ENCODE data around the gene ADM. TPM values are rescaled to one million over a fixed set of nuclear protein-coding genes. Genes with fewer than 3 reads are reported as not detected.

ADM gene
- total RNA-seq, 2 experiments from 2014 or later: 0.46 to 4.9 TPM

DNA sequence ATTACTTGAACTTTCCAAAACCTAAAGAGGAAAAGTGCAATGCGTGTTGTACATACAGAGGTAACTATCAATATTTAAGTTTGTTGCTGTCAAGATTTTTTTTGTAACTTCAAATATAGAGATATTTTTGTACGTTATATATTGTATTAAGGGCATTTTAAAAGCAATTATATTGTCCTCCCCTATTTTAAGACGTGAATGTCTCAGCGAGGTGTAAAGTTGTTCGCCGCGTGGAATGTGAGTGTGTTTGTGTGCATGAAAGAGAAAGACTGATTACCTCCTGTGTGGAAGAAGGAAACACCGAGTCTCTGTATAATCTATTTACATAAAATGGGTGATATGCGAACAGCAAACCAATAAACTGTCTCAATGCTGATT is 2.1 kb downstream of the ADM start:
- intact Hi-C loops (cut with micrococcal nuclease; ENCODE audit: unreplicated experiment): loop anchor here (1.0 to 2.0 kb wide), 3 partner anchors 99 to 548 kb away; no protein-coding TSS in a partner anchor
- ChIA-PET CTCF (ENCODE audit: unreplicated experiment) (no interaction called here), POLR2A (no interaction called here)
- Histone ChIP-seq H4K20me1 (ENCODE audit: insufficient read depth, low read length) (no peaks in the 10 kb centered on the region), H3K79me2 (ENCODE audit: insufficient read depth, low read depth, low read length) (no peaks in the 10 kb centered on the region), H3K27ac (ENCODE audit: low read depth, low read length, poor library complexity, severe bottlenecking) (no peak overlapping the region), H3K9me3 (ENCODE audit: low read length) (no peaks in the 10 kb centered on the region; the same call in 1 of the 2 replicates), H3K4me2 (ENCODE audit: low read length) (peak overlapping the region; percentile 76), H3K4me1 (ENCODE audit: insufficient read depth, low read length, poor library complexity, severe bottlenecking) (peaks cover 91% of the 10 kb centered on the region), H3K36me3 (ENCODE audit: insufficient read depth, low read length) (no peaks in the 10 kb centered on the region; the same call in 1 of the 2 replicates), H3K4me3 (ENCODE audit: low read depth, low read length, poor library complexity, severe bottlenecking) (peak overlapping the region; percentile 62), H3K9me2 (ENCODE audit: insufficient read depth, low read length) (no peaks in the 10 kb centered on the region), H2AFZ (ENCODE audit: low read length) (peak overlapping the region; percentile 64; the same call in 1 of the 2 replicates)
- no peak for DNase-seq (ENCODE audit: low spot score)
- no TSS peak for BruUV-seq (replicated peaks)
- TF ChIP-seq EZH2phosphoT487 (IDR thresholded peaks at IDR 0.05; ENCODE audit: borderline replicate concordance, low read depth, low read length): no peak
- TF ChIP-seq, protein P1, sequence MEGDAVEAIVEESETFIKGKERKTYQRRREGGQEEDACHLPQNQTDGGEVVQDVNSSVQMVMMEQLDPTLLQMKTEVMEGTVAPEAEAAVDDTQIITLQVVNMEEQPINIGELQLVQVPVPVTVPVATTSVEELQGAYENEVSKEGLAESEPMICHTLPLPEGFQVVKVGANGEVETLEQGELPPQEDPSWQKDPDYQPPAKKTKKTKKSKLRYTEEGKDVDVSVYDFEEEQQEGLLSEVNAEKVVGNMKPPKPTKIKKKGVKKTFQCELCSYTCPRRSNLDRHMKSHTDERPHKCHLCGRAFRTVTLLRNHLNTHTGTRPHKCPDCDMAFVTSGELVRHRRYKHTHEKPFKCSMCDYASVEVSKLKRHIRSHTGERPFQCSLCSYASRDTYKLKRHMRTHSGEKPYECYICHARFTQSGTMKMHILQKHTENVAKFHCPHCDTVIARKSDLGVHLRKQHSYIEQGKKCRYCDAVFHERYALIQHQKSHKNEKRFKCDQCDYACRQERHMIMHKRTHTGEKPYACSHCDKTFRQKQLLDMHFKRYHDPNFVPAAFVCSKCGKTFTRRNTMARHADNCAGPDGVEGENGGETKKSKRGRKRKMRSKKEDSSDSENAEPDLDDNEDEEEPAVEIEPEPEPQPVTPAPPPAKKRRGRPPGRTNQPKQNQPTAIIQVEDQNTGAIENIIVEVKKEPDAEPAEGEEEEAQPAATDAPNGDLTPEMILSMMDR (conservative IDR thresholded peaks at IDR 0.05; ENCODE audit: low read length): no peak

DNA sequence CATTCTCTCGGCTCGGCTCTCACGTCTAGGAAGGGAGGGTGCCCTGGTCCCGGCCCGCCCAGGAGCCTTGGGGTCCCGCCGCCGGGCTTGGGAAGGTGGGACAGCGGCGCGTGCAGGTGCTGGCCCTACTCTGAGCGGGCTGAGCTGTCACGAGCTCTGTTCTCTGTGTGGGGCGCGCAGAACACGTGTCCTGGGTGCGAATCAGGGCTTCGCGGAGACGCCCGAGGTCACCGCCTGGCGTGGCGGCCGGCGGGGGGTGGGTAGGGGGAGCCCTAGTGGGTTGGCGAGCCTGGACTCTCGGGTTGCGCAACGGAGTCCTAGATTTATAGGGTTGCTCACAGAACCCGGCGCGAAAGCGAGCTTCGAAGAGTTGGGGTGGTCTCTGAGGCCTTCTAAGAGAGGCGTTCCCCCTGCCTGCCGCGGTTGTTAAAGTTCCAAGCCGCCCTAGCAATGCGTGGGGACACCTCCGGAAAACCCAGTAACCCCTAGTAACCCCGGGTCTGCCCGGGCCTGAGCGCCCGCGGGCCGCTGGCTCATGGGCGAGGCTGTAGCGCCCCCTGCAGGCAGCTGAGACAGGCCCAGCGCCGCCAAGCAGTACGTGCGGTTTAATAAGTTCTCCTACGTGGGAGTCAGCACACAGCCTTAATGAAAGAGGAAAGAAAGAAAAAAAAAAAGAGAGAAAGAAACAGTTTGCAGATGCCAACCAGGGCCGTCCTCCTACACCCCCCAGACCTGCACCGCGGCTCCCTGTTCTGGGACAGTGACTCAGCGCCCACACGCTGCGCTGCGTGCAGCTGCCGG is 2.7 kb downstream of the ADM start:
- Histone ChIP-seq H2AFZ (ENCODE audit: low read length) (peak overlapping the region; percentile 64), H3K4me3 (ENCODE audit: low read depth, low read length, poor library complexity, severe bottlenecking) (peak overlapping the region; percentile 62), H3K27ac (ENCODE audit: low read depth, low read length, poor library complexity, severe bottlenecking) (peak overlapping the region; percentile 93), H3K4me2 (ENCODE audit: low read length) (peak overlapping the region; percentile 76), H3K9me2 (ENCODE audit: insufficient read depth, low read length) (no peaks in the 10 kb centered on the region), H3K9me3 (ENCODE audit: low read length) (no peaks in the 10 kb centered on the region; the same call in 1 of the 2 replicates), H3K4me1 (ENCODE audit: insufficient read depth, low read length, poor library complexity, severe bottlenecking) (peaks cover 97% of the 10 kb centered on the region), H3K79me2 (ENCODE audit: insufficient read depth, low read depth, low read length) (no peaks in the 10 kb centered on the region), H4K20me1 (ENCODE audit: insufficient read depth, low read length) (no peaks in the 10 kb centered on the region), H3K36me3 (ENCODE audit: insufficient read depth, low read length) (no peaks in the 10 kb centered on the region; the same call in 1 of the 2 replicates)
- TF ChIP-seq, protein P1 (conservative IDR thresholded peaks at IDR 0.05; ENCODE audit: low read length): peak; percentile 99
- TF ChIP-seq EZH2phosphoT487 (IDR thresholded peaks at IDR 0.05; ENCODE audit: borderline replicate concordance, low read depth, low read length): no peak
- POLR2A ChIA-PET: interaction anchor here (0.6 to 3.1 kb wide), 4 partner anchors 8 to 49 kb away, joined by 3 to 23 read pairs (median 4); no protein-coding TSS in a partner anchor
- peak; percentile 83 for DNase-seq (ENCODE audit: low spot score)
- intact Hi-C loops (cut with micrococcal nuclease; ENCODE audit: unreplicated experiment): loop anchor here (1.0 to 2.0 kb wide), 4 partner anchors 99 to 549 kb away; no protein-coding TSS in a partner anchor
- no TSS peak for BruUV-seq (replicated peaks)
- CTCF ChIA-PET (ENCODE audit: unreplicated experiment): interaction anchor here (1.0 to 1.1 kb wide), 3 partner anchors 19 to 100 kb away, joined by 3 to 4 read pairs (median 3); no protein-coding TSS in a partner anchor

Data from OCI-LY7 (cell line).